Dermis blood vessel endothelial cell (primary cell): ENCODE measurements around the gene KRT71. TPM values are rescaled to one million over a fixed set of nuclear protein-coding genes. Genes with fewer than 3 reads are reported as not detected.
"Not testable (repeated sequence)": the region's sequence is repeated elsewhere in the genome, so short reads cannot be mapped to it uniquely, and the experiment has no call there.

ENCODE experiments used
- DNase-seq: peaks from one replicate; pipeline ENCODE4 v3.0.0; 2010
- total RNA-seq: library from RNA; depleted of rRNA; stranded (reverse); fragments of >200 nt; gene quantifications from 2 replicates; pipeline ENCODE4 v1.2.3, GENCODE V29; 2014

Gene KRT71
- total RNA-seq, 1 donor from 2014 or later, result not detected

DNA sequence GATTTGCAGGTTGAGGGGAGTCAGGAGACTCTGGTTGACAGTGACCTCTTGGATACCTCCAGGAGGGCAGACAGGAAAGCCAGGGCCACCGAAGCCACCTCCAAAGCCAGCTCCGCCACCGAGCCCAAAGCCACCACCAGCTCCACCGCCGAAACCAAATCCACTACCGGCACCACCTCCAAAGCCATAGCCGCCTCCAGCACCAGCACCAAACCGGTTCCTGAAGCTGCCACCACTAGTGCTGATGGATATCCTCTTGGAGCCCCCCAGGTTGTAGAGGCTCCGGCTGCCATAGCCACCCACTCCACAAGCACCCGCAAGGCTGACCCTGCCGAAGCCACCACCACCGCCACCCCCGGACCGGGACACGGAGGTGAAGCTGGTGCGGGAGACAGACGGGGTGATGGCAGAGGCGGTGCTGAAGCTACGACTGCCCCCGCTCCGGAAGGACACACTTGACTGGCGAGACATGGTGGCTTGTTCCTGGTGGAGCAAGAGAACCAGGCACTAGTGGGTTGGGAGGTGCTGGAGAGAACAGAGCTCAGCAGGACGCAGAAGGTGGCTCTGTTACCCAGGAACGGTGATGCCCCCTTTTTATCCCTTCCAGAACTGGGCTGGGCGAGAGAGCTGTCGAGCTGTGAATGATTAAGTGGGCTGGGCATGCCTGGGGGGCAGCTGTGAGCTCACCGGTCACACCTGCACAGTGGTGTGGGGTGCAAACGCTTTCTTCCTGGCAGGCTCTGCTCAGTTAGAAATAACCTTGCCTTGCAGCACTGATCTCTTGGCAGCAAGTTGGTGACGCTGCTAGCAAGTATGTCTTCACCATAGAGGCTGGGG, 32.9 kb downstream of the KRT71 start, which contains the start of gene KRT5:
Gene KRT5, minus strand, starts transcription at position 569 of the 837 bp plus-strand sequence. Its CDS starts 98 bp downstream, at position 471.
- DNase-seq, result no peak

DNA sequence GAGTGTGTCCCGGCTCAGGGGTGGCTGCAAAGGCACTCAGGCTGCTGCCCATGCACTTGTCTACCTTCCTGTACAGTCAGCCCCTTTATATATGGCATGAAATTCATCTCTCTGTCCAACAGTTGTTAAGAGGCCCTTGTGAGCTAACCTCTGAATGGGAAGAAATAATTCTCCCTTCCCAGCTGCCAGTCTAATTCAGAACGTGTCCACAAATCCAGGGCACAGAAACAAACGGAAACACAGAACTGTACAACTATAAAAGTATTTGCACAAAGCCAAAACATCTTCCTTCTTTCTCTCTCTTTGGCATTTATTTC, 33.6 kb downstream of the KRT71 start:
- DNase-seq, result no peak

DNA sequence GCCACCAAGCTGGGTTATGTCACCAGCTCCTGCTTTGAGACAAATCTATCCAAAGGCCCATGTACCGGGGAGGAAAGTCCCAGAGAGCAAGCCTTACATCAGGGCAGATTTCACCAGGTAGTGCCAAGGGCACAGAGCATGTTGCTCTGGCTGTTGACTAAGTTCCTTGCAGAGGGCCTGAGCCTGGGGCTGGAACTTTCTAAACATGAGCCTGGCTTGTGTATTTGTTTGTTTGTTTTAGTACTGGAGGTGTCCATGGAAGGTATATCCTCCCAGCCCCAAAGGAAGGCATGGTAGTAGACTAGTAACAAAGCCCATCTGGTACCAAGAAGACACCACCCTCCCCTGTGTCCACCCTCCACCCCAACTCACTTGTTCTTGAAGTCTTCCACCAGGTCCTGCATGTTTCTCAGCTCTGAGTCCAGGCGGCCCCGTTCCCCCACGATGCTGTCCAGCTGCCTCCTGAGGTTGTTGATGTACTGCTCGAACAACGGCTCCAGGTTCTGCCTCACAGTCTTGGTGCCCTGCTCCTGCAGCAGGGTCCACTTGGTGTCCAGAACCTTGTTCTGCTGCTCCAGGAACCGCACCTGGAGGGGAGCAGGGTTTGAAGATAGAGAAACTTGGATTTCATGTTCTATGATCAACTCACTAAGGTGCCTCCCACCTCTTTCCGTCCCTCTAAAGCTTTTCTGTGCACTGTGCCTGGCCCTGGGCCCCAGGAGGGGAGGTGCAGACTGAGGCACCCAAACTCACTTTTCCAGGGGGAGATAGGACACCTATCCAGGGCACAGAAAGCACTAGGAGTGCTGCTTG, 34.2 kb downstream of the KRT71 start:
- DNase-seq, result no peak

DNA sequence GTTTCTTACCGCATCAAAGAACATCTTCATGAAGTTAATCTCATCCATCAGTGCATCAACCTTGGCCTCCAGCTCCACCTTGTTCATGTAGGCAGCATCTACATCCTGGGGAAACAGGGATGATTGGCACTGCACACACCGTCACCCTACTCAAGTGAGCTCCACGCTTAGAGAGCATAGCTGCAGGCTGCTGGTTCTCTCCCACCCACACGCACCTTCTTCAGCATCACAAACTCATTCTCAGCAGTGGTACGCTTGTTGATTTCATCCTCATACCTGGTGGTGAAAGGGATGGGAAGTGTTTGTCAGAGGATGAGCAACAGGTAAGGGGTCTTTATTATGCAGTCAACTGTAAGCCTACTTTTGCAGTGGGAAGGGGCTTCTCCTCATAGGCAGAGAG, 35.1 kb downstream of the KRT71 start:
- no peak for DNase-seq

DNA sequence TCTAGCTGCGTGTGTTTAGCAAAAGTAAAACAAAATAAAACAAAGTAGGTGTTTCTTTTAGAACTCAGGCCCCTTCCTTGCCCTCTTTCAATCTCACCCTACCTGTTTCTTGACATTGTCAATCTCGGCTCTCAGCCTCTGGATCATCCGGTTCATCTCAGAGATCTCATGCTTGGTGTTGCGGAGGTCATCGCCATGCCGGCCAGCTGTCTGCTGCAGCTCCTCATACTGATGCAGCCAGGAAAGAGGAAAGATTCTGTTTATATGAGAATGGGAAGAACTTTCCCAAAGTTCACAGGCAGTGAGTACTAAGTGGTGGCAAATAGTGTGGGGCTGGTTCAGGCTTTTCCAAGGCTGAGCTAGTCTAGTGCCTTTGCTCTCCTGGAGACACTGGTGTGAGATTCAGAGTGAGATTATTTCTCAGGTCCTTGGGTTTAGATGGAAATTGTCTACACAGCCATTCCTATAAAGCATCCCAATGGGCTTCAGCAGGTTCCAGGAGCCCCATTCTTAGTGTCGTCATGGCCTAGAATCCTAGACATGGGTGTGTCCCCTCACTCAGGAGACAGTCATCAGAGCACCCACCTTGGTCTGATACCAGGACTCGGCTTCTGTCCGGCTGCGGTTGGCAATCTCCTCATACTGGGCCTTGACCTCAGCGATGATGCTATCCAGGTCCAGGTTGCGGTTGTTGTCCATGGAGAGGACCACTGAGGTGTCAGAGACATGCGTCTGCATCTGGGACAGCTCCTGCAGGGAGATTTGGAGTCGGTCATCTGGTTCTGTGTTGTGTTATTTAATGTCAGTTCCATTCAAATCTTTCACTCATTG, 35.7 kb downstream of the KRT71 start:
- DNase-seq, result no peak

DNA sequence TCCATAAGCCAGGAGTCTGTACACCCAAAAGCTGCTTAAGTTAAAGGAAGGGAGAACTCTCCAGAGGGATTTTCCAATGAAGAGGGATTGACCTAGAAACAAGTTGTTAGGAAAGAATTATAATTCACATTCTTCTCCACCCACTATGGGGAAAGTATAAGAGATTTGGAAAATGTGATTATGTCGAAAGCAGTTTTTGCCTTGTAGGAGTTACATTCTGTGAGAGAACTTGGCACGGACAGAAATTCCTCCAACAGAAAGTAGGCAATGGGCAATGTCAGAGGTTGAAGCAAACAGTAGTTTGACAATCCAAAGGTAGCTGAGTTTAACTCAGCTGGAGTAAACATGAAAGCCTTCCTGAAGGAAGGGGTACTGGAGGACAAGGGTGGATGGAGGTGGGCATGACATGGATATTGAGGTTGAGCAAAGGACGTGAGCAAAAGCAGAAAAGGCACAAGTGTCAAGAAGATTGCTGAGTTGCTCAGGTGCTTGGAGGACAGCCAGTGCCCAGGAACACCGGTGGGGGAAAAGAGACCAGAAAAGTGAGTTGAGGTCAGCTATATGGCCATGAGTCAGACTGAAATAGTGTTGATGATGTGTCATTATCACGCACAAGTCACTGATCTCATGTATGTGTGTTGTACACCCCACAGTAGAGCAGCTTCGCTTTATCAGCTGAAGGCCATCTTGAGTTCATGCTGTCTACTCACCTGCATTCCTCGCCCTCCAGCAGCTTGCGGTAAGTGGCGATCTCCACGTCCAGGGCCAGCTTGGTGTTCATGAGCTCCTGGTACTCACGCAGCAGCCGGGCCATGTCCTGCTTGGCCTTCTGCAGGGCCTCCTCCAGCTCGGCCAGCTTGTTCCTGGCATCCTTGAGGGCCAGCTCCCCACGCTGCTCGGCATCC, 36.8 kb downstream of the KRT71 start:
- DNase-seq, result no peak

DNA sequence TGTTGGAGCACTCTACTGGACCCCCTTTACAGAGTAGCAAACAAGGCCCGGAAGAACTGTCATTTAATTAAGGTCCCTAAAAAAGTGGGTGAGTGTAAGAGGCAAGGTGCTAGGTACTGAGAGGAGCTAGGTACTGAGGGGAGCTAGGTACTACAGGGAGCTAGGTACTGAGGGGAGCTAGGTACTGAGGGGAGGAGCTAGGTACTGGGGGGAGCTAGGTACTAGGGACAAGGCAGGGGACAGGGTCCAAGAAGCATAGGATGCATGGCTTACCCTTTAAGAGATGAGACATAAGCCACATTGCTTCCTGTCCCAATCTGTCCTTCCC, 37.7 kb downstream of the KRT71 start:
- no peak for DNase-seq

DNA sequence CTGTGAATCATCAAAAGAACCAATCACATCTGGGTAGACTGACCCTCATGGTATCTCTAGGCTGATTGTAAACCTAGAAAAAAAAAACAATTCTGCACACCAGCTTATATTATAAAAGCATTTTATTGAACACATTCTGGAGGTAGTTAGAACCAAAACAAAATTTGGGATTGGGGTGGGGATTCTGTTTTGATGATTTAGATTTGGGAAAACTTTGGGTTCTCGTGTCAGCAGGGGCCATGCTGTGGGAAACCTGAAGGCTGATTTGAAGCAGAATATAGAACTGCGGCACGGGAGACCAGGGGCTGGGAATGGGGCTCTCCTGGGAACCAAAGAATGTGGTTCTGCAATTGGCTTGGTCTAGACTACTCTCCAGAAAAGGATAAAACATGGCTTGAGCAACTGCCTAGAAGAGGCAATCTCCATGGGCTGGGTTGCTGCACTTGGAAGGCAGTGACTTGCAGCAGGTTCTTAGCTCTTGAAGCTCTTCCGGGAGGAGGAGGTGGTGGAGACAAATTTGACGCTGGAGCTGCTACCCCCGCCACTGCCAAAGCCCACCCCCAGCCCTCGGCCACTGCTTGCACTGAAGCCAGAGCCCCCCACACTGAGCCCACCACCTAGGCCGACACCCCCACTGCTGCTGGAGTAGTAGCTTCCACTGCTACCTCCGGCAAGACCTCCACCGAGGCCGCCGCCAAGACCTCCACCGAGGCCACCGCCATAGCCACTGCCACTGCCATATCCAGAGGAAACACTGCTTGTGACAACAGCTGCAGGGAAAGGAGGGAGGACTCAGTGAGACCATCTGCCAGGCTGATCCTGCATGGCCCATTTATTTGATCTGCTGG, 38.2 kb downstream of the KRT71 start:
- DNase-seq, result no peak

DNA sequence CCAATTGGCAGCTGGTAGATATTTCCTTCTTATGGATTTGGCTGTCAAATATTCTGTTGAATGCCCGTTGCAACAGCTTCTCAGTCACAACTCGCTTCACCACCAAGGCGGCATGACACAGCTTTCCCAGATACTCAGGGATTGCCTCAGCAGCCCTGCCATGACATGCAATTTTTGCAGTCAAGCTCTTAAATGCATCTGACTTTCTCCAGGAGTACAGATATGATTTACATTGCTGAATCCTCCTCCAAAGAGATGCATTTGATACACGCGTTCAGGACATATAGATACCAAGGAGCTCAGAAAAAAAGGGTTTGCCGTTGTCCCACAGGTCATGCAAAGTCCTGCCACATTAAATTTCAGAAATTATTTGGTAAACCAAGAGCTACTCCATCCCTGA, 39.2 kb downstream of the KRT71 start:
- DNase-seq, result no peak

DNA sequence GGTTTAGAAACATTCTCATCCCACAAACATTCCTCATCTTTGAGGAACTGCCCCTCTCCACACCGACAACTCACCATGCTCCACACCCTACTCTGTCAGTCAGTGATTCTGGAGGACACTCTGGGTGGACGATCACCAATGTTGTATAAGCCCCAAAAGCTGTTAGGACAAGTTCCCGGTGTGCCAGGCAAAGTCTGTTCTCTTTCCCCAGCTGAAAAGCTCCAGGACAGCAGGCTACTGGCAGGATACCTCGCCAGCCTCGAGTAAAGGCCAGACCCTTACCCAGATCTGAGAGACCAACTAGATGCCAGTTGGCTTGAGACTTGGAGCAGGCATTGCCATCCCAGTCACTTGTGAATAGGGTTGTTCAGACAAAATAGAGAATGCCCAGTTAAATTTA, 44.7 kb downstream of the KRT71 start:
- DNase-seq, result no peak

DNA sequence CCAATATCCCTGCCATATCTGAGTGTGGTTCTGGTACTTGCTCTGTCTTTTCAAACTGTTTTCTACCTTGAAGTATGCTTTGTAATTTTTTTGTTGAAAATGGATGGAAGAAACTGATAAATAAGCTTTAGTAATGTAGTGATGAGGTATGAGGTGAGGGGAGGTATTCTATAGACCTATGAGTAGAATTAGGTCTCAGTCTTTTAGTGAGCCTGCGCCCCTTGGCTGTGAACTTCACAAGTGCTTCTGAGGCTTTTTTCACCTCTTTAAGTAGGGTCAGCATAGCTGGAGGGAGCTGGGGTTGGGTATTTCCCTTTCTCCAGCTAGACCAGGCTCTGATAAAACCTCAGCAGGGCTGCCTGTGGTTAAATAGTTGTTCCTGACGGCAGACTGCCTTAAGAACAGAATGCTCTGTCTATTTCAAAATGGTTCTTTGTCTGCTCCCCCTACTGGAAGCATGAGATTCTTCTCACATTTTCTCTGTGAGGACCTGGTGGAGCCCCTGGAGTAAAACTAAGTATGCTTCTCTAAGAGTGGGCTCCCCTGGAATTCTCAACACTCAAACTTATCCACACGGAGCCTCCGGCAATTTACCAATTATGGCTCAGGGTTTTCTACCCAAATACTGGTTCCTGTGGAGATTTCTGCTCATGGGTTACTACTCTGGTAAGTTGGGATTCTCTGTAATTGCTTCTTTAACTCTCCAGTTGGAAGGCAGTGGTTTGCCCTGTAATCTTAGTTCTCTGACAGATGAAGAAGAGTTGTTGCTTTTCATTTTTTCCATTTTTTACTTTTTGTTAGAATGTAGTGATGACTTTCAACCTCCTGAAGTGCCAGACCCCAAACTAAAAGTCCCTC, 45.9 kb downstream of the KRT71 start:
- DNase-seq, result peak; percentile 41

DNA sequence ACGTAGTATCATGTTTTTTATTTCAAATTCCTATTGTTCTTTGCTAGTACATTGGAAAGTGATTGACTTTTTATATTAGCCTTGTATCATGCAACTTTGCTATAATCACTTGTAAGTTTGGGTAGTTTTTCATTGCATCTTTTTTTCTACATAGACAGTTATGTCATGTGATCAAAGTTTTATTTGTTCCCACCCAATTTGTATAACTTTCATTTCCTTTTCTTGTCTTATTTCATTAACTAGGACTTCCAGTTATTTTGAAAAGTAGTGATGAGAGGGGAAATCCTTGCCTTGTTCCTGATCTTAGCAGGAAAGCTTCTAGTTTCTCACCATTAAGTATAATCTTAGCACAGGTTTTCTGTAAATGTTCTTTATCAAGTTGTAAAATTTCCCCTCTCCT, 50.1 kb downstream of the KRT71 start:
- no peak for DNase-seq

DNA sequence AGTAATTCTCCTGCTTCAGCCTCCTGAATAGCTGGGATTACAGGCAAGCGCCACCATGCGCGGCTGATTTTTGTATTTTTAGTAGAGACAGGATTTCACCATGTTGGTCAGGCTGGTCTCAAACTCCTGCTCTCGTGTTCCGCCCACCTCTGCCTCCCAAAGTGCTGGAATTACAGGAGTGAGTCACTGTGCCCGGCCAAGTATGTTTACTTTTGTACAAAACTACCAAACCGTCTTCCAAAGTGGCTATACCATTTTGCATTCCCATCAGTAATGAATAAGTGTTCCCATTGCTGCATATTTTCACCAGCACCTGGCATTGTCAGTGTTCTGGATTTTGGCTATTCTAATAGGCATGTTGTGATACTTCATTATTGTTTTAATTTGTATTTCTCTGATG, 51.5 kb downstream of the KRT71 start:
- no peak for DNase-seq

DNA sequence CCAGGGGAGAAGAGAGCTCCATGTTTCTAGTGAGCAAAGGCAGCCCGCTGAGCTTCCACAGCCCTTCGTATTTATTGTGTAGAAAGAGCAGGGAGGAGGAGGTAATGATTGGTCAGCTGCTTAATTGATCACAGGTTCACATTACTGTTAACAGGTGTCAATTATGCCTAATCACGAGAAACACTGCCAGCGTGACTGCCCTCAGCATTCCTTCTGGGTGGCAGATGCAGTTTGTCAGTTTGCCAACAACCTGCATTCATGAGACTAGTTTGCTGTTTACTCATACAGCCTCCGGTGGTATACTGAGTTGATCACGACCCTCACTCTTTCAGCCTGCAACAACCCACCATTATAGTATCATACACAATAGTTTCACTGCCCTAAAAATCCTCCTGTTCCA, 52.4 kb downstream of the KRT71 start:
- not testable (repeated sequence) for DNase-seq

DNA sequence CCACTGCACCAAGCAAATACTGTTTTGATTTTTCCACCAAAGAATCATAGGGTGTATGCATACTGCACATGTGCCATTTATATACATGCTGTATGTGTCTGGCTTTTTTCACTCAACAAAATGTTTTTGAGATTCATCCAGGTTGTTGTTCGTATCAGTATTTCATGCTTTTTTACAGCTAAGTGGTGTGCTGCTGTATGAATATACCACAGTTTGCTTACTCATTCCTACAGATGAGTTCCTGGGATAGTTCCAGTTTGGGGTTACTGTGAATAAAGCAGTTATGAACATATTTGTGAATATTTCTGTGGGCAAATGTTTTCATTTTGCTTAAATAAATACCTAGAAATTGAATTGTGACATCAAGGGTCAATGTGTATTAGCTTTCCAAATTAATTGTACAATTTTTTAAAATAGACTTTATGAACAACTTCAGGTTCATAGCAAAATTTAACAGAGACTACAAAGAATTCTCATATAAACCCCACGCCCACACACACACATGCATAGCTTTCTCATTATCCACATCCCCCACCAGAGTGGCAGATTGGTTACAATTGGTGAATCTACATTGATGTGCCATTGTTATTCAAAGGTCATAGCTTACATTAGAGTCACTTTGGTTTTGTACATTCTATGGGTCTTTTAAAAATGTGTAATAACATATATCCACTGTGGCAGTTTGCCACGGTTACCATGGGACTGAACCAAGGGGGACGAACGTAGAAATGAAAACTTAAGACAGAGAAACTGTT, 53.0 kb downstream of the KRT71 start:
- DNase-seq, result no peak

DNA sequence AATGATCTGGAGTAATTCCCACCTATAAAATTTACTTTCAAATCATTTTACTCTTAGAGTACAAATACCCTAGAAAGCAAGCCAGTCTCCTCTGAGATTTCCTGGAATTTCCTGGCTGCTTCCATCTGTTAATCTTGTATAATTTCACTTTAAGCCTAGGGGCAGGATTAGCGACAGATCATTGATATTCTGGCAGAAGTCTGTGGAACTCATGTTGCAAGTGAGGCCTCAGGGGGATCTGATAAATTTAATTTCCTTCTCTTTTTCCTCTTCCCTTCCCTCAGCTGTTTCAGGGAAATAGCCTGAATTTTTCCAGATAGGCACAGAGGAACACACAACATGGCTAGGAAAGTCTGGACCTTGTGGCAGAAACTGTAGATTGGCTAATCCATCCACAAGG, 54.0 kb downstream of the KRT71 start:
- DNase-seq, result no peak

DNA sequence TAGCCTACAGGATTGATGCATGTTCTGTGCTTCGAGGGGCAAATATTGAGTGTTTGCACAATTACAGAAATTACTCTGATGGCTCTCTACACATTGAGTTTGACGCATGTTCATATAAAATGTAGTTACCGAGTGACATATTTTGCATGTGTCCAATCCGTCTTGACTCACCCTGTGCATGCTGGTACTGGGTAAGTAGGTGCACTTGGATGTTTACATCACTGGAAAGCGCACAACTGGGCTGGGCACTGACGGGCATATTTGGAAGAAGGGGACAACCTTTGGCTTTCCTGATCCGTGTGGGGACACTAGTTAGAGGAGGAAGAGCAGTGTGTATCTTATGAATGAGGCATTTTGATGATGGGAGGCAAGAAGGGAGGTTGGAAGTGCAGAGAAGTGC, 55.0 kb downstream of the KRT71 start:
- DNase-seq, result no peak

DNA sequence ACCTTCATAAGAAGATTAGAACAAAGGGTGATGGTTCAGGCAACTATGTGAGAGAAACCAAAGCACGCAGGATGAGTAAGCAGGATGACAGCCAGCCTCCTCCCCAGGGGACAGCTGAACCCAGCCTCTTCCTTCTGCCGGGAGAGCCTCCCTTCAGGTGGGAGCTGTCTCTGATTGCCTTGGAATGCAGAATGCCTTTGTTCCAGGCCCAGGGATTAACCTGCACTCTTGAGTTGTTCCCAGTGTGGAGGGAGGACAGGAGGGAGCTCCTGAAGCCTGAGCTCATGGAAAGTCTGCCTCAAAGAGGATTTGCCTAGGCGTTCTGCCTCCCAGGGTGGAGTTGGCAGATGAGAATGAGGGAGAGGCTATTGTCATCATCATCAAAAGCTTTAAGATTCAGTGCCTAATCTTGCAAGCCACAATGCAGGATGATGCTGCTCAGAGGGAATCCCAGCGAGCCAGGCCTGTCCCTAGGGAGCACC, 56.3 kb downstream of the KRT71 start:
- no peak for DNase-seq

DNA sequence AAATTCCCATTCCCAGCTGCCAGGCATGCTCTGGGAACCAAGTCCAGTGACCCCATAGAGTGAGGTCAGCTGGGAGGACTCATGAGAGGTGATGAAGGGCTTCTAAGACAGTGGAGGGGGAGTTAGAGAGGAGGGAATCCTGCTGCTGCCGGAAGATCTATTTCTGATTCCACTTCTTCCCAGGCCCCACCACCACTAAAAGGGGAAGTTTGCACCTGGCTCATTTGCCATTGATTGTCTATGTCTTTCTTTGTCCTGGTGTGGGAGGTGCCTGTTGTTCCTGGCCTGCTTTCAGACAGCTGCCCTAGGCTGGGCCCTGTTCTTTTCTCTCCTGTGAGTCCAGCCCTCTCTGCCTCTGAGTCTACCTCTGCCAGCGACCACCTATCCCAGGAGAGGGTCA, 56.9 kb downstream of the KRT71 start:
- DNase-seq, result no peak
